HT-29 (cell line): ENCODE results near the gene SLC35A5. TPM values are rescaled to one million over a fixed set of nuclear protein-coding genes. Genes with fewer than 3 reads are reported as not detected.
"Not testable (repeated sequence)": the region's sequence is repeated elsewhere in the genome, so short reads cannot be mapped to it uniquely, and the experiment has no call there.

Experiments
- DNase-seq: peaks from one replicate; pipeline ENCODE4 v3.0.0-alpha.2; 2015; ENCODE audit warnings: low spot score
- total RNA-seq: library from RNA; depleted of rRNA; stranded (reverse); fragments of >200 nt; shearing (Covaris generic); gene quantifications from 2 replicates; pipeline ENCODE4 v1.2.3, GENCODE V29; 2014; rRNA removed

Gene SLC35A5
- total RNA-seq = 11.7 and 14.8 TPM in 2 replicates

GRCh38 chr3:112561734-112562529 is at the start of gene SLC35A5, which contains the start of gene ATG3:
Gene SLC35A5, plus strand, starts transcription at chr3:112562045. Its CDS starts 1,359 bp downstream, at chr3:112563404.
Gene ATG3, minus strand, starts transcription at chr3:112561962. Its CDS starts 434 bp downstream, at chr3:112561528.
- DNase-seq = peak; percentile 99

- no peak for DNase-seq
Measured at GRCh38 chr3:112512320-112512719, 49.5 kb upstream of the SLC35A5 start.

- no peak for DNase-seq
Measured at GRCh38 chr3:112514527-112515128, 47.2 kb upstream of the SLC35A5 start.

- not testable (repeated sequence) for DNase-seq
Measured at GRCh38 chr3:112518970-112519369, 42.9 kb upstream of the SLC35A5 start.

- DNase-seq = peak; percentile 86
Measured at GRCh38 chr3:112519424-112520001, 42.3 kb upstream of the SLC35A5 start.

GRCh38 chr3:112524127-112524526 is 37.7 kb upstream of the SLC35A5 start:
- DNase-seq = not testable (repeated sequence)

- DNase-seq = peak; percentile 16
Measured at GRCh38 chr3:112530573-112530972, 31.3 kb upstream of the SLC35A5 start.

- DNase-seq = peak; percentile 58
Measured at GRCh38 chr3:112531358-112531781, 30.5 kb upstream of the SLC35A5 start.

GRCh38 chr3:112539825-112540650 is 21.8 kb upstream of the SLC35A5 start:
- no peak for DNase-seq

GRCh38 chr3:112546216-112546759 is 15.6 kb upstream of the SLC35A5 start:
- no peak for DNase-seq

GRCh38 chr3:112550859-112551258 is 11.0 kb upstream of the SLC35A5 start:
- peak; percentile 32 for DNase-seq

GRCh38 chr3:112555535-112556170 is 6.2 kb upstream of the SLC35A5 start:
- no peak for DNase-seq

- no peak for DNase-seq
Measured at GRCh38 chr3:112557976-112558375, 3.9 kb upstream of the SLC35A5 start.

GRCh38 chr3:112560307-112560706 is 1.5 kb upstream of the SLC35A5 start:
- peak; percentile 32 for DNase-seq

- peak; percentile 89 for DNase-seq
Measured at GRCh38 chr3:112560721-112561483, 943 bp upstream of the SLC35A5 start.

GRCh38 chr3:112561484-112561733 is 436 bp upstream of the SLC35A5 start:
- DNase-seq = peak; percentile 83

- not testable (repeated sequence) for DNase-seq
Measured at GRCh38 chr3:112564247-112564939, 2.5 kb downstream of the SLC35A5 start.

GRCh38 chr3:112564940-112565305 is 3.1 kb downstream of the SLC35A5 start:
- DNase-seq = no peak

GRCh38 chr3:112568642-112569041 is 6.8 kb downstream of the SLC35A5 start:
- no peak for DNase-seq

- DNase-seq = no peak
Measured at GRCh38 chr3:112569265-112569664, 7.4 kb downstream of the SLC35A5 start.
